ENCODE data around the gene ST6GAL2. TPM values are rescaled to one million over a fixed set of nuclear protein-coding genes. Genes with fewer than 3 reads are reported as not detected.

Gene ST6GAL2
- total and polyA plus RNA-seq, 9 of the 15 experiments (the other 6 are each of a cell fraction or from before 2014, with no cell fraction given), result not detected

GRCh38 chr2:106886916-106887758 is 1.2 kb upstream of the ST6GAL2 start (continued):
- TF ChIP-seq, protein P1, sequence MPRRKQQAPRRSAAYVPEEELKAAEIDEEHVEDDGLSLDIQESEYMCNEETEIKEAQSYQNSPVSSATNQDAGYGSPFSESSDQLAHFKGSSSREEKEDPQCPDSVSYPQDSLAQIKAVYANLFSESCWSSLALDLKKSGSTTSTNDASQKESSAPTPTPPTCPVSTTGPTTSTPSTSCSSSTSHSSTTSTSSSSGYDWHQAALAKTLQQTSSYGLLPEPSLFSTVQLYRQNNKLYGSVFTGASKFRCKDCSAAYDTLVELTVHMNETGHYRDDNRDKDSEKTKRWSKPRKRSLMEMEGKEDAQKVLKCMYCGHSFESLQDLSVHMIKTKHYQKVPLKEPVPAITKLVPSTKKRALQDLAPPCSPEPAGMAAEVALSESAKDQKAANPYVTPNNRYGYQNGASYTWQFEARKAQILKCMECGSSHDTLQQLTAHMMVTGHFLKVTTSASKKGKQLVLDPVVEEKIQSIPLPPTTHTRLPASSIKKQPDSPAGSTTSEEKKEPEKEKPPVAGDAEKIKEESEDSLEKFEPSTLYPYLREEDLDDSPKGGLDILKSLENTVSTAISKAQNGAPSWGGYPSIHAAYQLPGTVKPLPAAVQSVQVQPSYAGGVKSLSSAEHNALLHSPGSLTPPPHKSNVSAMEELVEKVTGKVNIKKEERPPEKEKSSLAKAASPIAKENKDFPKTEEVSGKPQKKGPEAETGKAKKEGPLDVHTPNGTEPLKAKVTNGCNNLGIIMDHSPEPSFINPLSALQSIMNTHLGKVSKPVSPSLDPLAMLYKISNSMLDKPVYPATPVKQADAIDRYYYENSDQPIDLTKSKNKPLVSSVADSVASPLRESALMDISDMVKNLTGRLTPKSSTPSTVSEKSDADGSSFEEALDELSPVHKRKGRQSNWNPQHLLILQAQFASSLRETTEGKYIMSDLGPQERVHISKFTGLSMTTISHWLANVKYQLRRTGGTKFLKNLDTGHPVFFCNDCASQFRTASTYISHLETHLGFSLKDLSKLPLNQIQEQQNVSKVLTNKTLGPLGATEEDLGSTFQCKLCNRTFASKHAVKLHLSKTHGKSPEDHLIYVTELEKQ (CRISPR knock-in tag; IDR thresholded peaks at IDR 0.05), result no peak
- TF ChIP-seq, protein P2, sequence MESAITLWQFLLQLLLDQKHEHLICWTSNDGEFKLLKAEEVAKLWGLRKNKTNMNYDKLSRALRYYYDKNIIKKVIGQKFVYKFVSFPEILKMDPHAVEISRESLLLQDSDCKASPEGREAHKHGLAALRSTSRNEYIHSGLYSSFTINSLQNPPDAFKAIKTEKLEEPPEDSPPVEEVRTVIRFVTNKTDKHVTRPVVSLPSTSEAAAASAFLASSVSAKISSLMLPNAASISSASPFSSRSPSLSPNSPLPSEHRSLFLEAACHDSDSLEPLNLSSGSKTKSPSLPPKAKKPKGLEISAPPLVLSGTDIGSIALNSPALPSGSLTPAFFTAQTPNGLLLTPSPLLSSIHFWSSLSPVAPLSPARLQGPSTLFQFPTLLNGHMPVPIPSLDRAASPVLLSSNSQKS (CRISPR knock-in tag; IDR thresholded peaks at IDR 0.05), result no peak
- TF ChIP-seq TOE1 (IDR thresholded peaks at IDR 0.05; ENCODE audit: borderline replicate concordance) (no peak), TOE1 (CRISPR knock-in tag; IDR thresholded peaks at IDR 0.05; ENCODE audit: borderline replicate concordance, low read depth) (no peak), LCOR (CRISPR knock-in tag; IDR thresholded peaks at IDR 0.05) (no peak)
- TF ChIP-seq, protein P3, sequence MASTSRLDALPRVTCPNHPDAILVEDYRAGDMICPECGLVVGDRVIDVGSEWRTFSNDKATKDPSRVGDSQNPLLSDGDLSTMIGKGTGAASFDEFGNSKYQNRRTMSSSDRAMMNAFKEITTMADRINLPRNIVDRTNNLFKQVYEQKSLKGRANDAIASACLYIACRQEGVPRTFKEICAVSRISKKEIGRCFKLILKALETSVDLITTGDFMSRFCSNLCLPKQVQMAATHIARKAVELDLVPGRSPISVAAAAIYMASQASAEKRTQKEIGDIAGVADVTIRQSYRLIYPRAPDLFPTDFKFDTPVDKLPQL (IDR thresholded peaks at IDR 0.05; ENCODE audit: extremely low read depth, insufficient read length), result no peak
